DND-41 (cell line): ENCODE data around the gene SMARCB1.

ENCODE experiments used
- ATAC-seq: fragments of 200-7000 bp; cut with Tn5 transposase; 3 replicates; pipeline ENCODE4 v1.9.1; 2021; ENCODE audit warnings: low read depth; ENCODE audit not compliant: insufficient read depth
- DNase-seq: peaks from one replicate; pipeline ENCODE4 v3.0.0-alpha.2; 2020
- H2AFZ ChIP-seq: 2 replicates; pipeline ENCODE4 v1.6.0; 2012; ENCODE audit warnings: low read depth, low read length
- H3K27ac ChIP-seq: 2 replicates; pipeline ENCODE4 v1.5.1; 2012; ENCODE audit warnings: low read length, inconsistent platforms
- H3K27me3 ChIP-seq: fragments of 200-600 bp; sonication (generic); 2 replicates; pipeline ENCODE4 v1.6.0; 2012; ENCODE audit warnings: low read length, mild to moderate bottlenecking, inconsistent platforms; ENCODE audit not compliant: insufficient read depth, poor library complexity
- H3K36me3 ChIP-seq: 2 replicates; pipeline ENCODE4 v1.5.1; 2012; ENCODE audit warnings: low read length, inconsistent platforms; ENCODE audit not compliant: insufficient read depth
- H3K4me1 ChIP-seq: 2 replicates; pipeline ENCODE4 v1.5.1; 2012; ENCODE audit warnings: mild to moderate bottlenecking, low read length; ENCODE audit not compliant: insufficient read depth
- H3K4me2 ChIP-seq: 2 replicates; pipeline ENCODE4 v1.6.0; 2012; ENCODE audit warnings: mild to moderate bottlenecking, moderate library complexity, low read length, inconsistent platforms; ENCODE audit not compliant: insufficient read depth
- H3K4me3 ChIP-seq, 2 experiments: fragments of 200-600 bp in 1 of 2; shearing (Covaris generic) in 1 of 2; 2 replicates each; pipeline ENCODE4 v1.5.1; 2012 to 2016; ENCODE audit warnings: inconsistent platforms in 2 of 2, low read length in 2 of 2, mild to moderate bottlenecking in 2 of 2, low read depth in 1 of 2, moderate library complexity in 1 of 2
- H3K79me2 ChIP-seq: 2 replicates; pipeline ENCODE4 v1.6.0; 2012; ENCODE audit warnings: low read length, inconsistent platforms; ENCODE audit not compliant: insufficient read depth
- H3K9ac ChIP-seq: 2 replicates; pipeline ENCODE4 v1.6.0; 2012; ENCODE audit warnings: low read depth, mild to moderate bottlenecking, inconsistent platforms, low read length, moderate library complexity
- H3K9me3 ChIP-seq: 2 replicates; pipeline ENCODE4 v1.5.1; 2012; ENCODE audit warnings: low read length, moderate library complexity, mild to moderate bottlenecking, inconsistent platforms; ENCODE audit not compliant: insufficient read depth, severe bottlenecking
- H4K20me1 ChIP-seq: 2 replicates; pipeline ENCODE4 v1.6.0; 2012; ENCODE audit warnings: low read length; ENCODE audit not compliant: insufficient read depth
- EZH2 ChIP-seq: IDR thresholded peaks from 3 replicates; pipeline ENCODE4 v1.6.1; 2012; ENCODE audit warnings: borderline replicate concordance, low read depth, mild to moderate bottlenecking, moderate library complexity, low read length, inconsistent platforms; ENCODE audit not compliant: severe bottlenecking
- TF ChIP-seq, protein P1 (sequence below): IDR thresholded peaks from 2 replicates; pipeline ENCODE4 v1.5.1; 2012; ENCODE audit warnings: borderline replicate concordance, low read length, moderate library complexity, mild to moderate bottlenecking; ENCODE audit not compliant: poor library complexity, severe bottlenecking; ENCODE audit errors: extremely low read depth

SMARCB1 gene

DNA sequence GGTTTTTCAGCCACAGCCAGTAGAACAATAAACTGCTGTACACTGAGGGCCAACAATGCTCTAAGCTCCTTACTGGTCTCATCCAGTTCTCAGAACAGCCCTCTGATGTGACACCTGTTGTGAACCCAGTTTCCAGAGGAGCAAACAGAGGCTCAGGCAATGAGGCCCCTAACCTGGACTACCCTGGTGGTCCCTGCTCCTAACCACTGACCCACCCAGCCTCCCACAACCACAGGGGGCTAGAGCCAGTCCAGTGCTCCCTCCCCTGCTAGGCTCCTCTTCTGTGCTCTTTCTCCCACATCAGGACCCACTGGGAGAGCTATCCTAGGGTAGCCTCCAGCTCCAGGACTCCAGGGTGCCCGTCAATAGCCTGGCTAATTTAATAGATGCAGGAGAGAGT is 4.1 kb upstream of the SMARCB1 start:
- H3K27ac ChIP-seq, result no peak overlapping the region
- ATAC-seq, result no peak
- H3K79me2 ChIP-seq, result peaks cover 7% of the 10 kb centered on the region
- H3K9ac ChIP-seq, result no peak overlapping the region
- DNase-seq, result no peak
- H4K20me1 ChIP-seq, result peaks cover 4% of the 10 kb centered on the region
- H3K4me3 ChIP-seq, result no peak overlapping the region
- H3K9me3 ChIP-seq, result no peaks in the 10 kb centered on the region
- no peaks in the 10 kb centered on the region for H3K36me3 ChIP-seq
- H3K27me3 ChIP-seq, result no peaks in the 10 kb centered on the region
- H3K4me1 ChIP-seq, result peaks cover 17% of the 10 kb centered on the region
- TF ChIP-seq, protein P1, sequence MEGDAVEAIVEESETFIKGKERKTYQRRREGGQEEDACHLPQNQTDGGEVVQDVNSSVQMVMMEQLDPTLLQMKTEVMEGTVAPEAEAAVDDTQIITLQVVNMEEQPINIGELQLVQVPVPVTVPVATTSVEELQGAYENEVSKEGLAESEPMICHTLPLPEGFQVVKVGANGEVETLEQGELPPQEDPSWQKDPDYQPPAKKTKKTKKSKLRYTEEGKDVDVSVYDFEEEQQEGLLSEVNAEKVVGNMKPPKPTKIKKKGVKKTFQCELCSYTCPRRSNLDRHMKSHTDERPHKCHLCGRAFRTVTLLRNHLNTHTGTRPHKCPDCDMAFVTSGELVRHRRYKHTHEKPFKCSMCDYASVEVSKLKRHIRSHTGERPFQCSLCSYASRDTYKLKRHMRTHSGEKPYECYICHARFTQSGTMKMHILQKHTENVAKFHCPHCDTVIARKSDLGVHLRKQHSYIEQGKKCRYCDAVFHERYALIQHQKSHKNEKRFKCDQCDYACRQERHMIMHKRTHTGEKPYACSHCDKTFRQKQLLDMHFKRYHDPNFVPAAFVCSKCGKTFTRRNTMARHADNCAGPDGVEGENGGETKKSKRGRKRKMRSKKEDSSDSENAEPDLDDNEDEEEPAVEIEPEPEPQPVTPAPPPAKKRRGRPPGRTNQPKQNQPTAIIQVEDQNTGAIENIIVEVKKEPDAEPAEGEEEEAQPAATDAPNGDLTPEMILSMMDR, result no peak
- TF ChIP-seq EZH2, result no peak
- no peak overlapping the region for H2AFZ ChIP-seq
- no peak overlapping the region for H3K4me2 ChIP-seq

DNA sequence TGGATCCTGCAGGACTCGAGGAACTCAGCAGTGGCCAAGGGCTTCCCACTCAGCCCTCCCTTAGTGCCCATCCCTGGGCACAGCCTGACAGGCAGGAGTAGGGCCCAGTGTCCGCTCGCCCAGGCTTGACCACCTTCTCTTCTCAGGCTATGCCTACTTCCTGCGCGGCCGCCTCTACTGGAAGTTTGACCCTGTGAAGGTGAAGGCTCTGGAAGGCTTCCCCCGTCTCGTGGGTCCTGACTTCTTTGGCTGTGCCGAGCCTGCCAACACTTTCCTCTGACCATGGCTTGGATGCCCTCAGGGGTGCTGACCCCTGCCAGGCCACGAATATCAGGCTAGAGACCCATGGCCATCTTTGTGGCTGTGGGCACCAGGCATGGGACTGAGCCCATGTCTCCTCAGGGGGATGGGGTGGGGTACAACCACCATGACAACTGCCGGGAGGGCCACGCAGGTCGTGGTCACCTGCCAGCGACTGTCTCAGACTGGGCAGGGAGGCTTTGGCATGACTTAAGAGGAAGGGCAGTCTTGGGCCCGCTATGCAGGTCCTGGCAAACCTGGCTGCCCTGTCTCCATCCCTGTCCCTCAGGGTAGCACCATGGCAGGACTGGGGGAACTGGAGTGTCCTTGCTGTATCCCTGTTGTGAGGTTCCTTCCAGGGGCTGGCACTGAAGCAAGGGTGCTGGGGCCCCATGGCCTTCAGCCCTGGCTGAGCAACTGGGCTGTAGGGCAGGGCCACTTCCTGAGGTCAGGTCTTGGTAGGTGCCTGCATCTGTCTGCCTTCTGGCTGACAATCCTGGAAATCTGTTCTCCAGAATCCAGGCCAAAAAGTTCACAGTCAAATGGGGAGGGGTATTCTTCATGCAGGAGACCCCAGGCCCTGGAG is 3.3 kb upstream of the SMARCB1 start:
- H3K9me3 ChIP-seq, result no peaks in the 10 kb centered on the region
- no peak for ATAC-seq
- no peak overlapping the region for H3K27ac ChIP-seq
- no peak for DNase-seq
- H3K36me3 ChIP-seq, result peaks cover 3% of the 10 kb centered on the region
- TF ChIP-seq EZH2, result no peak
- TF ChIP-seq, protein P1, result no peak
- H3K27me3 ChIP-seq, result no peaks in the 10 kb centered on the region
- H3K4me3 ChIP-seq, result no peak overlapping the region
- H3K79me2 ChIP-seq, result peaks cover 15% of the 10 kb centered on the region
- peaks cover 25% of the 10 kb centered on the region for H3K4me1 ChIP-seq
- no peak overlapping the region for H2AFZ ChIP-seq
- H3K9ac ChIP-seq, result no peak overlapping the region
- no peak overlapping the region for H3K4me2 ChIP-seq
- peaks cover 12% of the 10 kb centered on the region for H4K20me1 ChIP-seq

DNA sequence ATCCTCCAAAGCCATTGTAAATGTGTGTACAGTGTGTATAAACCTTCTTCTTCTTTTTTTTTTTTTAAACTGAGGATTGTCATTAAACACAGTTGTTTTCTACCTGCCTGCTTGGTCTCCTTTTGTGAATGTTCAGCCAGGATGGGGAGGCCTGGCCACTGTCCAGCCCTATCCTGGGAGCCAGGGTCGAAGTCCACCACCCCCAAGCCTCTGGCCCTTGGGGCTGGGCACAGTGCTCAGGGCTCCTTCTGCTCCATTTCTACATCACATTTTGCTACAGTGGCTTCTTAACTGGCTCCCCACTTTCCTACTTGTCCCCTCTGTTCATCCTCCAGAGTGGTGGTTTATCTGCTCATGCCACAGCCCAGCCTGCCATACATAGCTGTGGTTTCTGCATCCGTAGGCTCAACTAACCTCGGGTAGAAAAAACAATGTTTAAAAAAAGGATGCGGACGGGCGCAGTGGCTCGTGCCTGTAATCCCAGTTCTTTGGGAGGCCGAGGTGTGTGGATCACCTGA is 2.5 kb upstream of the SMARCB1 start:
- ATAC-seq (no peak), DNase-seq (no peak)
- Histone ChIP-seq H2AFZ (no peak overlapping the region), H3K27me3 (no peaks in the 10 kb centered on the region), H3K4me1 (peaks cover 33% of the 10 kb centered on the region), H3K9ac (no peak overlapping the region), H3K9me3 (no peaks in the 10 kb centered on the region), H3K27ac (no peak overlapping the region), H4K20me1 (peaks cover 19% of the 10 kb centered on the region), H3K79me2 (peaks cover 23% of the 10 kb centered on the region), H3K4me2 (no peak overlapping the region), H3K4me3 (no peak overlapping the region), H3K36me3 (peaks cover 9% of the 10 kb centered on the region)
- no peak for TF ChIP-seq EZH2
- TF ChIP-seq, protein P1, result no peak
